Measurements from ENCODE around the gene TNFRSF1B.

- TF ChIP-seq CTCF (IDR thresholded peaks at IDR 0.05; ENCODE audit: low read length) (no peak), EZH2 (optimal IDR thresholded peaks at IDR 0.05; ENCODE audit: low read depth, low read length) (no peak)
These were observed 4.9 kb upstream of the TNFRSF1B start for GRCh38 chr1:12161662-12162458.
